Panc1 (cell line): ENCODE results near the gene NDOR1.

Source experiments
- POLR2AphosphoS5 ChIP-seq: IDR thresholded peaks from 2 replicates; pipeline ENCODE4 v1.6.1; 2012; ENCODE audit warnings: mild to moderate bottlenecking, low read depth, low read length, moderate library complexity
- TF ChIP-seq, protein P1 (sequence below): fragments of 450-650 bp; IDR thresholded peaks from 2 replicates; pipeline ENCODE4 v1.5.1; 2017; ENCODE audit warnings: mild to moderate bottlenecking

DNA sequence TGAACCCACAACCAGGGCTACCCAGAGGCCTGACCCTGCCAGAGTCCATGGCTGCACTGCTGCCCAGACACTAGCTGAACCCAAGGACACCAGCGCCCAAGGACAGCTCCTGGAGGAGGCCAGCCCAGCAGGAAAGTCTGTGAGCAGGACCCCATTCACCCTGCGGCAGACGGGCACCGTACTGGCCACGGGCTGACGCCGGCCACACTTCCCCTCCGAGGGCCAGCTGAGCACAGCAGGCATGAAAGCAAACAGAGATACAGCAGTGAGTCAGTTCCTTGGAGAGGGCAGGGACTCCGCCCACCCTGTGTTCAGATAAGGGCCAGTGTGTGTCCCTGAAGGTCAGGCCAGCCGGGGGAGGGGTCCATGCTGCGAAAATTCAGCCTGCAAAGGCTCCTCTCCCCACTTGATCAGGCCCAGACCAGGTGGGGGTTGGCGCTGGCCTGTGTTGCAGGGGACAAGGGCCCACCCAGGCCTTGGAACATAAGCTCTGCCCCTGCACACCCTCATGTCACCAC is 13.3 kb downstream of the NDOR1 start:
- TF ChIP-seq POLR2AphosphoS5, result peak; percentile 37; the same call in 1 of the 2 replicates
- TF ChIP-seq, protein P1, sequence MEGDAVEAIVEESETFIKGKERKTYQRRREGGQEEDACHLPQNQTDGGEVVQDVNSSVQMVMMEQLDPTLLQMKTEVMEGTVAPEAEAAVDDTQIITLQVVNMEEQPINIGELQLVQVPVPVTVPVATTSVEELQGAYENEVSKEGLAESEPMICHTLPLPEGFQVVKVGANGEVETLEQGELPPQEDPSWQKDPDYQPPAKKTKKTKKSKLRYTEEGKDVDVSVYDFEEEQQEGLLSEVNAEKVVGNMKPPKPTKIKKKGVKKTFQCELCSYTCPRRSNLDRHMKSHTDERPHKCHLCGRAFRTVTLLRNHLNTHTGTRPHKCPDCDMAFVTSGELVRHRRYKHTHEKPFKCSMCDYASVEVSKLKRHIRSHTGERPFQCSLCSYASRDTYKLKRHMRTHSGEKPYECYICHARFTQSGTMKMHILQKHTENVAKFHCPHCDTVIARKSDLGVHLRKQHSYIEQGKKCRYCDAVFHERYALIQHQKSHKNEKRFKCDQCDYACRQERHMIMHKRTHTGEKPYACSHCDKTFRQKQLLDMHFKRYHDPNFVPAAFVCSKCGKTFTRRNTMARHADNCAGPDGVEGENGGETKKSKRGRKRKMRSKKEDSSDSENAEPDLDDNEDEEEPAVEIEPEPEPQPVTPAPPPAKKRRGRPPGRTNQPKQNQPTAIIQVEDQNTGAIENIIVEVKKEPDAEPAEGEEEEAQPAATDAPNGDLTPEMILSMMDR, result no peak
